ENCODE data around the gene SIVA1. TPM values are rescaled to one million over a fixed set of nuclear protein-coding genes. Genes with fewer than 3 reads are reported as not detected.

Gene SIVA1
- total RNA-seq, 4 donors from 2014 or later = 141 to 262 (median 167) TPM

DNA sequence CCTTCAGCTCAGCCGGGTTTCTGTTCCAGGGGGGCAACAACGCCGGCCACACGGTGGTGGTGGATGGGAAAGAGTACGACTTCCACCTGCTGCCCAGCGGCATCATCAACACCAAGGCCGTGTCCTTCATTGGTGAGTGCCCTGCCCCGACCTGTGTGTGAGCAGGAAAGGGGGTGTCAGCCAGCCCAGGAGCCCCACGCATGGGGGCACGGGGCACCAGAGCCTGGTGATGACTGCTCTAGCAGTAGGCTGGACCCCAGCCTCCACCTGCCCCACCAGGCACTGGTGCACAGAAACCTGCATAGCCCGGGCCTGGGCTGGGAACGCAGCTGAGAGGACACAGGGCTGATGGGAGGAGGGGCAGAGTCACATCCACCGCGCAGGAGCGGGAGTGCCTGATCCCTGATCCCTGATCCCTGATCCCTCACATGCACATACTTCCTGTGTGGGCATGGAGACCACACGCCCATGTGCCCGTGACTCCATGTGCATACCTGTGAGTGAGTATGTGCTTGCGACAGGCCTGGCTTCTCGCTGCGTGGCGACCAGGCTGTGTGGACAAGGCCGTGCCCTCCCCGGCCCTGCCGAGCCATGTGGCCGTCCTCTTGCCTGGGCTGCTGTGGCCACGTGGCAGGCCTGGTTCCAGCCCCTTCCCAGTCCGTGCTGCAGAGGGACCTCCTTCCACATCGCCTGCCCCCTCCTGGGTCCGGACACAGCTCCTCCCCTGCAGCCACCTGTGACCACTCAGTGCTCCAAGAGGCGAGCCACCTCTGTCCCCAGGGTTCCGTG, 17.8 kb upstream of the SIVA1 start:
- DNase-seq (ENCODE audit: low spot score) = no peak
- TF ChIP-seq, protein P1, sequence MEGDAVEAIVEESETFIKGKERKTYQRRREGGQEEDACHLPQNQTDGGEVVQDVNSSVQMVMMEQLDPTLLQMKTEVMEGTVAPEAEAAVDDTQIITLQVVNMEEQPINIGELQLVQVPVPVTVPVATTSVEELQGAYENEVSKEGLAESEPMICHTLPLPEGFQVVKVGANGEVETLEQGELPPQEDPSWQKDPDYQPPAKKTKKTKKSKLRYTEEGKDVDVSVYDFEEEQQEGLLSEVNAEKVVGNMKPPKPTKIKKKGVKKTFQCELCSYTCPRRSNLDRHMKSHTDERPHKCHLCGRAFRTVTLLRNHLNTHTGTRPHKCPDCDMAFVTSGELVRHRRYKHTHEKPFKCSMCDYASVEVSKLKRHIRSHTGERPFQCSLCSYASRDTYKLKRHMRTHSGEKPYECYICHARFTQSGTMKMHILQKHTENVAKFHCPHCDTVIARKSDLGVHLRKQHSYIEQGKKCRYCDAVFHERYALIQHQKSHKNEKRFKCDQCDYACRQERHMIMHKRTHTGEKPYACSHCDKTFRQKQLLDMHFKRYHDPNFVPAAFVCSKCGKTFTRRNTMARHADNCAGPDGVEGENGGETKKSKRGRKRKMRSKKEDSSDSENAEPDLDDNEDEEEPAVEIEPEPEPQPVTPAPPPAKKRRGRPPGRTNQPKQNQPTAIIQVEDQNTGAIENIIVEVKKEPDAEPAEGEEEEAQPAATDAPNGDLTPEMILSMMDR (IDR thresholded peaks at IDR 0.05) = no peak
- ATAC-seq (ENCODE audit: low FRiP score) = no peak

DNA sequence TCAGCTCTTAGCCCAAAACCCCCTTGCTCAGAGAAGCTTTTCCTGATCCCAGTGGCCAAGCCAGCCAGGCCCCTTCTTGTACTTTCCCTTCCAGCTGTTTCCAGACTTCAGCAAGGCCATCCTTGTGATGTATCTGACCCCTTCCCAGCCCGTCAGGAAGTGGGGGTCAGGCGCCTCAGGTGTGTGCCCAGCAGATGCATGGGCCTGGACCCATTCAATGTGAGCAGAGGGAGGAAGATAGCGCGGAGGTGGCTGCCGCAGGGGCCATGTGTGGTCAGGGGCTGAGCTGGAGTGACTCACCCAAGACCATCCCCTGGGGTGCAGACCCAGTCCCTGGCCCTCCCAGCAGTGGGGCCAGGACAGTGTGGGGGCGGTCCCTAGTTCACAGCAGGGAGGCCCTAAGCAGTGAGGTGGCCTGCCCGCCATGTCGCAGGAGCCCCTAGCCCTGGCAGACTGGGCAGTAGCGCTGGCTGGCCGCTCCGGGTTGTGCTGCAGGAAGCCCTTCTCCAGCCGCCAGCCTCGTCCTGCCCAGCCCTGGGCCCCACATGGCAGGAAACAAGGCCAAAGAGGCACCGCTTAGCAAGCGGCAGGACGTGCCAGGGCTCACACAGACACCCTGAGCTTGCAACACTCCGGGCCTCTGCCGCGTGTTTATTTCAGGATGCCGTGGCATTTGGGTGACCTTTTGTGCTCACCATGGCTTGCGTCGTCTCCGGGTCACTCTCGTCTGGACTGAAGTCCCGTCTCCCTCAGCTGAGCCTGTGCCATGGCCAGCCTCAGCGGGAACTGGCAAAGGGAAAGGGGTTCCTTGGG, 16.9 kb upstream of the SIVA1 start:
- TF ChIP-seq, protein P1 (IDR thresholded peaks at IDR 0.05) = no peak
- no peak for DNase-seq (ENCODE audit: low spot score)
- ATAC-seq (ENCODE audit: low FRiP score) = peak; percentile 45

DNA sequence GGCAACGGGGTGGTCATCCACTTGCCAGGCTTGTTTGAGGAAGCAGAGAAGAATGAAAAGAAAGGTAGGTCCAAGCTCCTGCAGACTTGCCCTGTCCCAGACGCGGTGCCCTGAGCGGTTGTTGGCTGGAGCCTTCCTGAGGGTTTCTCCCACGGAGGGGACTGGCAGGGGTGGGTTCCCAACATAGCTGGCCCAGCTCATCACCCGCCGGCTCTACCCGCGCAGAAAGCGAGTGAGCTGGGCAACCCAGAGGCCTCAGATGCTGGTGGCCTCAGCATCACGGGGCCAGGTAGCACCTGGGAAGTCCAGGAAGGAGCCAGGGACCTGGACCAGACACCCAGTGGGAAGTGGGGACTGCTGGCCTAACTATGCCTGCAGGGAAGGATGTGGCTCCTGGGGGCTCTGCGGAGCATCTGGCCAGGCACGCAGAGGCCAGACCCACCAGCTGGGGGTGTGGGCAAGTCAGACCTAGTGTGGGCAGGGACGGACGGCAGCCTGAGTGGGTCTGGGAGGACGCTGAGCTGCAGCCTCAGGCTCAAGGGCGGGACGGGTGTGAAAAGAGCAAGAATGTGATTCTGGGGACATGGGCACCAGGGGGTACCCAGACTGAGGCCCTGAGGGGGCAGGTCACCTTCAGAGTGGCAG, 14.4 kb upstream of the SIVA1 start:
- TF ChIP-seq, protein P1 (IDR thresholded peaks at IDR 0.05) = no peak
- no peak for ATAC-seq (ENCODE audit: low FRiP score)
- no peak for DNase-seq (ENCODE audit: low spot score)

DNA sequence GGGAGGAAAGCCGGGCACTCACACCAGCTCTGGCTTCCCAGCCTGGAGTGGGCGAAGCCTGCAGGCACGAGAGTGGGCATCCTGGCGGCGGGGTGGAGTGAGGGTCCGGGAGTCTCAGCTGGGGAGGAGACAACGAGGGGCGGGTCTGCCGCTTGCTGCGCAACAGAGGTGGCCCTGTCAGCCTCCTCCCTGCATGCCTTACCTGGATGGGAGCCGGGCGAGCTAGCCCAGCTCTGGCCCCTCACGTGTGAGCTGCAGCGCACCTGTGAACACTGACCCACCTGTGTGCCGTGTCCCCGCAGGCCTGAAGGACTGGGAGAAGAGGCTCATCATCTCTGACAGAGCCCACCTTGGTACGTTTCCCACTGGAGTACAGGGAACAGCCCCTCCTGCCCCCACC, 13.9 kb upstream of the SIVA1 start:
- TF ChIP-seq, protein P1 (IDR thresholded peaks at IDR 0.05) = no peak
- ATAC-seq (ENCODE audit: low FRiP score) = no peak
- no peak for DNase-seq (ENCODE audit: low spot score)

DNA sequence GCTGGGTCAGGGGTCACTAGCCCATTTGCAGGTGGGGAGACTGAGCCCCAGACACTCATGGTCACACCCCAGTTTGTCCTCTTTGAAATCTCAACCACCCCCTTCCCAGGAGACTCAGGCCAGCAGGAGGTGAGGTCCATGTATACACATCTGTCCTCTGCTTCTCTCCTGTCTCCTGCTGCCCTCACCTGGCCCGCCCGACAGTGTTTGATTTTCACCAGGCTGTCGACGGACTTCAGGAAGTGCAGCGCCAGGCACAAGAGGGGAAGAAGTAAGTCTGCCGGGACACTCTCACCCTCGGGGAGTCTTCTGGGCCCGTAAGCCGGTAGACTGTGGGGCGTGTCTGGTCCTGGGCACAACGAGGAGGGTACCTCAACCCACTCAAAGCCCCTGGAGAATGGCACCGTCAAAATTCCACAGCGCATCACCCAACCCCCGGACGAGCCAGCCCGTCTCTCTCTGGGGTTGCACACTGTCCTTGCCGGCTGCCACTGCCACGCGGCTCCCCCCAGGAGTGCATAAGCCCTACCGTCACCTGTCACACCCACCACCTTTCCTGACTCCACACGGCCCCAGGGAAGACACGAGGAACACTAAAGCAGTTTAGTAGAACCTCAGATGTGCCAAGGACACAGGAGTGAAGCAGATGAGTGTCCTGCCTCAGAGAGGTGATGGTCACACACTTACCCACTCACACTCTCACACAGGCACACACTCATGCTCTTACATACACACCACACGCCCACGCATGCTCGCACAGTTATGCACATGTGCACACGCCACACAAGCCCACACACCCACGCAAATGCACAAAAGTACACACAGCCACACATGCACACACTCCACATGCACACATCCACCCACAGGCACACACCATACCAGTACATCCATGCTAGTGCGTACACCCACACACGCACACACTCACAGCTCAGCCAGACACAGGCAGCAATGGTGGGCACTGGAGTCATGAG, 13.1 kb upstream of the SIVA1 start:
- TF ChIP-seq, protein P1 (IDR thresholded peaks at IDR 0.05) = no peak
- ATAC-seq (ENCODE audit: low FRiP score) (no peak), DNase-seq (ENCODE audit: low spot score) (no peak)

DNA sequence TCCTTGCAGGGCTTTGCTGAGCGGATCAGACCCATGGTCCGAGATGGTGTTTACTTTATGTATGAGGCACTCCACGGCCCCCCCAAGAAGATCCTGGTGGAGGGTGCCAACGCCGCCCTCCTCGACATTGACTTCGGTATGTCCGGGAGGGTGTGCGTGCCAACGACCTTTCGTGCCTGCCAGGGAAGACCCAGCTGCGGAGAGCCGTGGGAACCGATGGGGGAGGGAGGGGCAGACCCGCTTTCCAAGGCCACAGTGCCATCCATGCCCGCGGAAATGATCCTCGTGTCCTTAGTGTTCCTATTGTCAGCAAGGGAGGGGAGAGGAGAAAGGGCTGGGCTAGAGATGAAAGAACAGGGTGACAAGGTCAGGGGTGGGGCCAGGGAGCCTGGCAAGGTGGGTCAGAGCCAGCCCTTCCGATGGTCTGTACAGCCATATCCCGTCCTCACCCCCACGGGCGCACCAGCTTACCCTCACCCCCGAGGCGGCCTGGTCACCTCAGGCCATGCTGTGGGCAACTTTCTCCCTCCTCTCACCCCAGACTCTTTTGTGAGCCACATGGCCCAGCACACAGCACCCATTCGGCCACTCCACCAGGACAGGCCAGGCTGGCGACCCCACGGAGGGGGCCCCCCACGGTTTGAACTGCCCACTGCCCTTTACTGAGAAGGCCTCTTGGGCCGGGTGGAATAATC, 11.7 kb upstream of the SIVA1 start:
- ATAC-seq (ENCODE audit: low FRiP score) (no peak), DNase-seq (ENCODE audit: low spot score) (no peak)
- TF ChIP-seq, protein P1 (IDR thresholded peaks at IDR 0.05) = no peak
